ENCODE measurements around the gene ARHGAP45. TPM values are rescaled to one million over a fixed set of nuclear protein-coding genes. Genes with fewer than 3 reads are reported as not detected.

ARHGAP45 gene
- total and polyA plus RNA-seq, 5 experiments from 2014 or later = 261 to 1,060 (median 681) TPM

DNA sequence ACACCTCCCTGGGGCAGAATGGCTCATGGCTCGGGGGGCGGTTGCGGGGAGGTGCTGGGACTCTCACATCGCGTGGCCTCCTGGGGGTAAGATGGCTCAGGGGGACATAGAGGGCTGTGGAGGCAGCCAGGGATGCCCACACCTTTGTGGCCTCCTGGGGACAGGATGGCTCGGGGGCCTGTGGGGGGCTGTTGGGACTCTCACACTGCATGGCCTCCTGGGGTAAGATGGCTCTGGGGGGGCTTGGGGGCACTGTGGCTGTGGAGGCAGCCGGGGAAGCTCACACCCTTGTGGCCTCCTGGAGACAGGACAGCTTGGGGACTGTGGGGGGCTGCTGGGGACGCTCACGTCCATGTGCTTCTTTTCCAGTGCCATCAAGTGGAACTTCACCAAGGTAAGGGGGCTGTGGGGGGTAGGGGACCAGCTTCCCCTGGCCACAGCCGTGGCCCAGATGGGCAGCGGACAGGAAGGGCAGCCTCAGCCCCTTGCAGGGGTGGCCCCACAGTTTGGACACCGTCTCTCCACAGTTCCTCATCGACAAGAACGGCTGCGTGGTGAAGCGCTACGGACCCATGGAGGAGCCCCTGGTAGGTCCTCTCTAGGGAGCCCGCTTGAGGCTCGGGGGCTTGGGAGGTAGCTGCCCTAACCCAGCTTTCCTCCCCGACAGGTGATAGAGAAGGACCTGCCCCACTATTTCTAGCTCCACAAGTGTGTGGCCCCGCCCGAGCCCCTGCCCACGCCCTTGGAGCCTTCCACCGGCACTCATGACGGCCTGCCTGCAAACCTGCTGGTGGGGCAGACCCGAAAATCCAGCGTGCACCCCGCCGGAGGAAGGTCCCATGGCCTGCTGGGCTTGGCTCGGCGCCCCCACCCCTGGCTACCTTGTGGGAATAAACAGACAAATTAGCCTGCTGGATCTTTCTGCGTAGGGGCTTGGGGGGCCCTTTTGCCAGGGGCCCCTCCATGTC, 39.2 kb downstream of the ARHGAP45 start:
- DNase-seq (no peak), ATAC-seq (no peak)
- Mint-ChIP-seq H3K4me3 (peak overlapping the region; percentile 26 to 87 (median 63)), H3K27me3 (no peaks in the 10 kb centered on the region), H3K27ac (peak overlapping the region in 7 of 10 donors; percentile 23 to 88 (median 66)), H3K4me1 (peaks cover 5 to 30% (median 19%) of the 10 kb centered on the region in 4 donors), H3K36me3 (peaks cover 0 to 13% (median 0%) of the 10 kb centered on the region in 3 donors), H3K9me3 (no peaks in the 10 kb centered on the region)
- POLR2A ChIA-PET = interaction anchor here (0.5 to 16.6 kb wide), 11 partner anchors 10 to 415 kb away, joined by 3 to 621 read pairs (median 4); partner anchors contain the start of genes ARHGAP45, RNU6-2, SBNO2 and WDR18

DNA sequence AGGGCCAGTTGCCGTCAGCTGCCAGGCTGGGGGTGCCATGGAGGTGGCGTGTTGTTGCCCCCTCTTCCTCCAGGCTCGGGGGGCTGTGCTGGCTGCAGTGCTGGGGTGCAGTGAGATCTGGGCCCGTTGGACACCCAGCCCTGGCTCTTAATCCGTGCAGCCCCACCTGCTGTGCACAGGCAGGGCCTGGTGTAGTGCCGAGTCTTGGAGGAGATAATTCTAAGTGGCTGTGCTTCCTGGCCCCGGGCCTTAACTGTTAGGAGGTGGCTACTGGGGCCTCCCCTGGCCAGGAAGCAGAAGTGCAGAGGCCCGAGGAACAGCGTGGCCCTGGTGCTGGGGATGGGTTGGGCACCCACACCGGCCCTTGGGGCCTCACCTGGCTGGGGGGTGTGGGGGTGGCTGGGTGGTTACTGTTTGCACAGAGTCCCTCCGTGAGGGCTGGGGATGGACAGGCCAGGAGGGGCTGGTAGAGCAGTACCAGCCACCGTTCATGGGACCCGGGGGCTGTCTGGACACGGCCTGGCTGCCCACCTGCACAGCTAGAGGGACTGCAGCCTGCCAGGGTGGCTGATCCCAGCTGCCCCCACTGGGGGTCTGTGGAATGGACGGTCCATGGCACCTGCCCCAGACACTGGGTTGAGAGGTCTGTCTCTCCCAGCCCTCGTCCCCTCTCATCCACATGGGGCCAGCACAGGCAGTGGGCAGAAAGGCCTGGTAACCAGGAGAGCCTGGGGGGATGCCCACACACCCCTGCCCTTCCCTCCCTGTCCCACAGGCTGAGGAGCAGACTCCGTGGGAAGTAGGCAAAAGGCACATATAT, 40.1 kb downstream of the ARHGAP45 start:
- Mint-ChIP-seq H3K4me3 (peak overlapping the region in 4 of 10 donors; percentile 19 to 76 (median 49)), H3K36me3 (peaks cover 0 to 13% (median 0%) of the 10 kb centered on the region in 3 donors), H3K27ac (peak overlapping the region in 3 of 10 donors; percentile 11 to 55 (median 29)), H3K9me3 (no peaks in the 10 kb centered on the region), H3K4me1 (peaks cover 0 to 21% (median 11%) of the 10 kb centered on the region in 4 donors), H3K27me3 (no peaks in the 10 kb centered on the region)
- no peak for ATAC-seq
- no peak for DNase-seq
- POLR2A ChIA-PET = interaction anchor here (0.5 to 16.6 kb wide), 5 partner anchors 14 to 123 kb away, joined by 3 to 621 read pairs (median 5); partner anchors contain the start of genes ARHGAP45 and WDR18

DNA sequence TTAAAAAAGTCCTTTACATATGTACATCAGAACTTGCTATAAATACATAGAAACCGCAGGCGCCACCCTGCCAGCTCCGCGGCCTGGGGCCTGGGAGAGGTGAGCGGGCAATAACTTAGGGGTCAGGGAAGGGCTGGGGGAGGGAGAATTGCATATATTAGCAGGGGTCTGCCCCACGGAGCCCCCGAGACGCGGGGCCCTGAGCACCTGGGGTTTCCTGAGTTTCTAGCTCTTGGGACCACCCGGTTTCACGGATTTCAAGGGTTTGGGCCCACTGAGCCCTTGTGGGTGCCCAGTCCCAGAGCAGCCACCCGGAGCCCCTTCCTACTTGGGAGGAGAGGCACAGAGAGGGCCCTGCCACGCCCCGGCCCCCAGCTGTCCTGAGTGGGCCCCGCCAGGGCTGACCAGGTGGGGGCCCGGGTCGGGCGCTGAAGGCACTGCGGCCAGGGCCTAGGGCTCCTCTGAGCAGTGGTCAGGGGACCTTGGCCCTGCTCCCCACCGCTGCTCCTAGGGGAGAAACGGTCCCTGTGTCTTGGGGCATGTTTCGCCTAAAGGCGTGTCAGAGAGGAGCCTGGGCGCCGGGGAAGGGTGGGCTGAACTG, 40.8 kb downstream of the ARHGAP45 start:
- Mint-ChIP-seq H3K36me3 (peaks cover 0 to 15% (median 0%) of the 10 kb centered on the region in 3 donors), H3K27ac (no peak overlapping the region), H3K4me3 (no peak overlapping the region), H3K27me3 (no peaks in the 10 kb centered on the region), H3K4me1 (peaks cover 0 to 16% (median 8%) of the 10 kb centered on the region in 4 donors), H3K9me3 (no peaks in the 10 kb centered on the region)
- POLR2A ChIA-PET = interaction anchor here (1.5 to 16.6 kb wide), 3 partner anchors 30 to 124 kb away, joined by 4 to 621 read pairs (median 5); partner anchors contain the start of genes ARHGAP45 and WDR18
- DNase-seq (no peak), ATAC-seq (no peak)

DNA sequence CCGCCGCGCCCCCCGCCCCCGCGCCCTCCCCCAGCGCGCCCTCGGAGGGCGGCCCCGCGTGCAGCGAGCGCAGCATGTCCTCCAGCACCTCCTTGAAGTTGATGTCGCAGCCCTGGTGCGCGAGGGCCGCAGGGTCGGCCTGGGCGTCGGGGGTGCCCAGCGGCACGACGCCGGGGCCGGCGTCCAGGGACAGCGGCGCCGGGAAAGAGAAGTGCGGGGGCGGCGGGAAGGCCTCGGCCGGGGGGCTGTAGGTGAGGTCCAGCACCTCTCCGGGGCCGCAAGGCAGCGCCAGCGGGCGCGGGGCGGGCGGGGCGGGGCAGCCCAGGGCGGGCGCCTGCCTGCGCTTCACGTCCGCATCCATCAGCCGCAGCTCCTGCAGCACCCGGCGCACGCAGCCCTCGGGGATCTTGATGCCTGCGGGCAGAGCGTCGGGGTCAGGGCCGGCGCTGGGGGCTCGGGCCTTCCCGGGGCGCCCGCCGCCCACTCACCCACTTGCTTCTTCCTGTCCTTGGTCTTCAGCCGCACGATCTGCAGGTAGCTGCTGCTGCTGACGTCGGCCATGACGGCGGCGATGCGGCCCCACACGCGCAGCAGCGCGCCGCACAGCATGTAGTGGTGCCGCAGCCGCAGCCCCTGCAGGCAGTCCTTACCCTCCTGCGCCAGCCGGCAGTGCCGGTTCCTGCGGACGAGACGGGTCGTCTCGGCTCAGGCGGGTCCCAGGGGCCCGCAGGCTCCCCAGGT, 41.5 kb downstream of the ARHGAP45 start:
- DNase-seq (no peak), ATAC-seq (no peak)
- H3K27ac Mint-ChIP-seq = no peak overlapping the region
- peaks cover 0 to 15% (median 0%) of the 10 kb centered on the region in 3 donors for H3K36me3 Mint-ChIP-seq
- POLR2A ChIA-PET = interaction anchor here (0.8 to 16.6 kb wide), 3 partner anchors 31 to 92 kb away, joined by 5 to 621 read pairs (median 6); partner anchors contain the start of gene ARHGAP45
- no peak overlapping the region for H3K4me3 Mint-ChIP-seq
- H3K27me3 Mint-ChIP-seq = no peaks in the 10 kb centered on the region
- peaks cover 0 to 12% (median 6%) of the 10 kb centered on the region in 4 donors for H3K4me1 Mint-ChIP-seq
- no peaks in the 10 kb centered on the region for H3K9me3 Mint-ChIP-seq

DNA sequence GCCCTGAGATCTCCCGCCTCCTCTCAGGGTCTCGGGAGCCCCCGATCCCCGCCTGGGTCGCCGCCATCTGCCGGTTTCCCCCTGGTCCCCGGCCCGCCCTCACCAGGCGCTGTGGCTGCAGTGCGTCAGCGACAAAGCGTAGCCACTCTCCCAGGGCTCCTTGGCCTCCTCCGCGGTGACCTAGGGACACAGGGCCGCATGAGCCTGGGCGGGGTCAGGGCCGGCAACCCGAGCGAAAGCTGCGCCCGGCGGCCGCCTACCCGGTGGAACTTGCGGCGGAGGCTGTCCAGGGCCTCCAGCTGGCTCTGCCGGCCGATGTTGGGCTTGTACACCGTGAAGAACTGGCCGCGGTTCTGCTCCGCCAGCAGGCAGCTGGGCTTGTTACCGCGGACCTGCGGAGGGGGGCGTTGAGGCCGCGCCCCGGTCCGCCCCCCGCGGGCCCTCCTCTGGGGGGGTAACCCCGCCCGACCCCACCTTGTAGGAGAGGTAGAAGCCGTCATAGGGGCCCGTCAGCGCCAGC, 42.1 kb downstream of the ARHGAP45 start:
- no peak for ATAC-seq
- POLR2A ChIA-PET = interaction anchor here (0.8 kb wide), 1 partner anchor 86 kb away, joined by 6 read pairs; no protein-coding TSS in a partner anchor
- H3K4me3 Mint-ChIP-seq = no peak overlapping the region
- no peaks in the 10 kb centered on the region for H3K9me3 Mint-ChIP-seq
- H3K27ac Mint-ChIP-seq = no peak overlapping the region
- peaks cover 0 to 14% (median 5%) of the 10 kb centered on the region in 4 donors for H3K4me1 Mint-ChIP-seq
- H3K36me3 Mint-ChIP-seq = peaks cover 0 to 15% (median 0%) of the 10 kb centered on the region in 3 donors
- peak in 1 of 10 donors; percentile 64 for DNase-seq
- no peaks in the 10 kb centered on the region for H3K27me3 Mint-ChIP-seq

DNA sequence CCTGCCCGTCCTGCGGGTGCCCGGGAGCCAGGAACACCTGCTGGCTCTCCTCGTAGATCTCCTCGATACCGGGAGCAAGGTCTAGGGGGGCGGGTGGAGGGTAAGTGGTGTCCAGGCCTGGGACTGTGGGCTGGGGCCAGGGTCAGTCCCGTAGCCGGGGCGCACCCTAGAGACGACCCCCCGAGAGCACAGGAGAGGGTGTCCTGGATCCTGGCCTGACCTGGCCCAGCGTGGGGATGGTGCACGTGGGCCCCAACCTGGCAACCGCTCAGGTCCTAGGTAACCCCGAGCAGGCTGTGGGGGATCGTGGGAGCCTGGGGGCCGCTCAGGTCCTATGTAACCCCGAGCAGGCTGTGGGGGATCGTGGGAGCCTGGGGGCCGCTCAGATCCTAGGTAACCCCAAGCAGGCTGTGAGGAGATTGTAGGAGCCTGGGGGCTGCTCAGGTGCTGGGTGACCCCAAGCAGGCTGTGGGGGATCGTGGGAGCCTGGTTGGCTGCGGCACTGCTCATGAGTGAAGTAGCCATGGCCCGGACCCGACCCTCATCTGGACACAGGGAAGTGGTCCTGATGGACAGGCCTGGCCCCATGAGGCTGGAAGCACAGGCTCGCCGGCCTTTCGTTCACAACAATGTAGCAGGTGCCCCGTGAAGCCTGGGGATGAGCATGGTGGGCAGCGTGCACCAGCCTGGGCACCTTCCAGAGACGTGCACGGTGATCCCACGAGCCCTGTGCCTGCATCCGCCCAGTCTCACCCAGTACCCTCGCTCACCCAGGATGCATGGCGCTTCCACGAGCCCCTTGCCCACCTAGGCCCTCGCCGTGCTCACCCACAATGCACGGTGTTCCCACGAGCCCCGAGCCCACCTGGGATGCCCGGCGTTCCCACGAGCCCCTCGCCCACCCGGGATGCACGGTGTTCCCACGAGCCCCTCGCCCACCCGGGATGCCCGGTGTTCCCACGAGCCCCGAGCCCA, 43.0 kb downstream of the ARHGAP45 start:
- H3K36me3 Mint-ChIP-seq = peaks cover 0 to 17% (median 0%) of the 10 kb centered on the region in 3 donors
- peak in 1 of 10 donors; percentile 57 for DNase-seq
- H3K27ac Mint-ChIP-seq = peak overlapping the region in 1 of 10 donors; percentile 53
- H3K27me3 Mint-ChIP-seq = no peaks in the 10 kb centered on the region
- H3K4me1 Mint-ChIP-seq = peaks cover 0 to 14% (median 5%) of the 10 kb centered on the region in 4 donors
- H3K9me3 Mint-ChIP-seq = no peaks in the 10 kb centered on the region
- H3K4me3 Mint-ChIP-seq = no peak overlapping the region
- POLR2A ChIA-PET = interaction anchor here (1.0 to 1.3 kb wide), 2 partner anchors 84 to 159 kb away, joined by 3 read pairs; partner anchors contain the start of gene CIRBP
- no peak for ATAC-seq

DNA sequence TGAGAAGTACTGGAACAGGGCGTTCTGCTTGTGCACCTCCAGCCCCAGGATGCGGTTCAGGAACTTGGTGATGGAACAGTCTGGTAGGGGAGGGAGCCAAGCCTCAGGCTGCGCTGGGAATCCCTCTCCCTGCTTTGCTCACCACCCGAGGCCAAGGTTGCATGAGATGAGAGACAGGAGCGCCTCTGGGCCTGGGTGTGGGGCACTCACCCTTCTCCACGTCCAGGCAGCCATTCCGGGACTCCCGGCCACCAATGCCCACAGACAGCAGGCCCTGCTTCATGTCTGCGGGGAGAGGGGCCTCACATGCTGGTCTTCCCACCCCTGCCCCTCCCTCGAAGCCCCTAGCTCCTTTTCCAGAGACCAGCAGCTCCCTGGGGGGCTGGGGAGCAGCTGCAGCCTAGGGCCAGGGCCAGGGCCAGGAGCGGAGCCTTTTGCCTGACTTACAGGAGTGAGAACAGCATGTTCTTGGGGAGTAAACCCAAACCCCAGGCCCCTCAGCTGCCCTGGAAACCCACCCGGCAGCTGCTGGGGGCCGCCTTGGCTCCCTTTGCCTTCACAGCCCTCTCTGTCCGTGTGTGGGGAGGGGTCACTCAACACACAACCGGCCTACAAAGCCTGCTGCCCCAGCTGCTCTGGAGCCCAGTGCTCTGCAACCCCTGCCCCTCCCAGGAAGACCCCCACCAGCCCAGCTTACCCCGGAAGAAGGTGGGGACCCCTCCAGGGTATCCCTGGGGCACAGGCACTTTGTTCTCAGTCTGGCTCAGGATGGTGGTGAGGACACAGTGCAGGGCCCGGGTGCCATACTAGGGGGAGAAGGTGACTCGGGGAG, 44.1 kb downstream of the ARHGAP45 start:
- Mint-ChIP-seq H3K27me3 (no peaks in the 10 kb centered on the region), H3K4me3 (peak overlapping the region in 1 of 10 donors; percentile 54), H3K9me3 (no peaks in the 10 kb centered on the region), H3K27ac (peak overlapping the region in 1 of 10 donors; percentile 56), H3K4me1 (peaks cover 0 to 9% (median 4%) of the 10 kb centered on the region in 4 donors), H3K36me3 (peaks cover 0 to 17% (median 0%) of the 10 kb centered on the region in 3 donors)
- ATAC-seq (no peak), DNase-seq (no peak)
- POLR2A ChIA-PET = interaction anchor here (0.6 to 3.7 kb wide), 10 partner anchors 7 to 158 kb away, joined by 3 to 20 read pairs (median 3); partner anchors contain the start of genes ARHGAP45, CIRBP and GPX4

DNA sequence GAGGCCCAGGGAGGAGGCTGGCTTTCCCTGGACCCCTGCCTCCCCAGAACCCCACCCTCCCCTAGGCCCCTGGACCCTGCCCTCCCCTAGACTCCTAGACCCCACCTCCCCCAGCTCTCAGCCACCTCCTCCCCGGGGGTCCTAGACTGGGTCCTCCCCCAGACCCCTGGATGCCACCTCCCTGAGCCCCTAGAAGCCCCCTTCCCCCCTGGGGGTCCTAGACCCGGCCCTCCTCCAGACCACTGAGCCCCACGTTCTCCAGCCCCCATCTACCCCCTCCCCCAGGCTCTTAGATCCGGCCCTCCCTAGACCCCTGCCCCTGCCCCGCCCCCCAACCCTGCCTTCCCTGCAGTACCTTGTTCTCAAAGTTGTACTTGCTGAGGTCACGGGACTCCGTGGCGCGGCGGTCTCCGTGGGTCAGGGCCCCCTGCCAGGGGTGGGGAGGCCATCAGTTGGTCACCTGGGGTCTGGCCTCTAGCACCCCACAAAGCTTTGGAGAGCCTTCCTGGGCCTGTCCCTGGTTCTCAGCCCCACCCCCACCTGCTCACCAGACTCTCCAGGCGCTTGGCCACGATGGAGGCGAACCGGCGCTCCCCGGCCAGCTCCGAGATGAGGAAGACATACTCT, 44.8 kb downstream of the ARHGAP45 start:
- H3K27me3 Mint-ChIP-seq = no peaks in the 10 kb centered on the region
- H3K27ac Mint-ChIP-seq = no peak overlapping the region
- DNase-seq (no peak), ATAC-seq (no peak)
- H3K4me1 Mint-ChIP-seq = peaks cover 0 to 7% (median 3%) of the 10 kb centered on the region in 4 donors
- no peak overlapping the region for H3K4me3 Mint-ChIP-seq
- POLR2A ChIA-PET = interaction anchor here (0.6 to 3.8 kb wide), 11 partner anchors 8 to 158 kb away, joined by 3 to 31 read pairs (median 4); partner anchors contain the start of genes ARHGAP45, CIRBP and GPX4
- peaks cover 0 to 15% (median 0%) of the 10 kb centered on the region in 3 donors for H3K36me3 Mint-ChIP-seq
- no peaks in the 10 kb centered on the region for H3K9me3 Mint-ChIP-seq

Measured in naive thymus-derived CD8-positive, alpha-beta T cell (primary cell).